H9 (cell line): ENCODE results near the gene GCSH. TPM values are rescaled to one million over a fixed set of nuclear protein-coding genes. Genes with fewer than 3 reads are reported as not detected.

Experiments used
- DNase-seq: peaks from one replicate; pipeline ENCODE4 v3.0.0-alpha.2; 2017
- H2AFZ ChIP-seq: one replicate; pipeline ENCODE4 v1.6.1; 2013; ENCODE audit warnings: mild to moderate bottlenecking, low read length, control low read depth, moderate library complexity
- H2AK5ac ChIP-seq: 2 replicates; pipeline ENCODE4 v1.6.1; 2013; ENCODE audit warnings: low read length, control low read depth, mixed read lengths; ENCODE audit not compliant: insufficient read length
- H2BK120ac ChIP-seq: one replicate; pipeline ENCODE4 v1.6.1; 2013; ENCODE audit warnings: low read depth, mild to moderate bottlenecking, low read length, control low read depth, inconsistent platforms; ENCODE audit not compliant: poor library complexity, severe bottlenecking
- H2BK12ac ChIP-seq: 2 replicates; pipeline ENCODE4 v1.6.1; 2013; ENCODE audit warnings: low read length, control low read depth, mixed read lengths, low read depth; ENCODE audit not compliant: insufficient read length
- H2BK15ac ChIP-seq: 2 replicates; pipeline ENCODE4 v1.6.1; 2013; ENCODE audit warnings: low read depth, low read length, control low read depth
- H2BK20ac ChIP-seq: one replicate; pipeline ENCODE4 v1.6.1; 2013; ENCODE audit warnings: low read depth, mild to moderate bottlenecking, low read length, control low read depth, inconsistent platforms; ENCODE audit not compliant: poor library complexity, severe bottlenecking
- H2BK5ac ChIP-seq: 2 replicates; pipeline ENCODE4 v1.6.1; 2013; ENCODE audit warnings: low read length, control low read depth, mixed read lengths; ENCODE audit not compliant: insufficient read length
- H3K14ac ChIP-seq: 2 replicates; pipeline ENCODE4 v1.6.1; 2013; ENCODE audit warnings: low read length, control low read depth; ENCODE audit not compliant: insufficient read depth
- H3K18ac ChIP-seq: 2 replicates; pipeline ENCODE4 v1.6.1; 2013; ENCODE audit warnings: low read depth, mild to moderate bottlenecking, mixed read lengths, low read length, control low read depth; ENCODE audit not compliant: insufficient read length
- H3K23ac ChIP-seq: 2 replicates; pipeline ENCODE4 v1.6.1; 2013; ENCODE audit warnings: low read length, control low read depth, mixed read lengths, low read depth; ENCODE audit not compliant: insufficient read length
- H3K23me2 ChIP-seq: 2 replicates; pipeline ENCODE4 v1.6.1; 2013; ENCODE audit warnings: low read depth, mild to moderate bottlenecking, mixed read lengths, low read length, control low read depth; ENCODE audit not compliant: insufficient read length, poor library complexity, severe bottlenecking
- H3K27ac ChIP-seq: 2 replicates; pipeline ENCODE4 v1.5.1; 2013; ENCODE audit warnings: low read length, control low read depth, mixed read lengths, low read depth; ENCODE audit not compliant: insufficient read length
- H3K27me3 ChIP-seq: 2 replicates; pipeline ENCODE4 v1.6.1; 2013; ENCODE audit warnings: low read length, control low read depth, inconsistent platforms; ENCODE audit not compliant: insufficient read depth
- H3K4ac ChIP-seq: 2 replicates; pipeline ENCODE4 v1.6.1; 2013; ENCODE audit warnings: low read depth, mild to moderate bottlenecking, control low read depth, inconsistent platforms, low read length, moderate library complexity
- H3K4me1 ChIP-seq: 2 replicates; pipeline ENCODE4 v1.6.1; 2013; ENCODE audit warnings: low read length, control low read depth, inconsistent platforms; ENCODE audit not compliant: insufficient read depth
- H3K4me2 ChIP-seq: 2 replicates; pipeline ENCODE4 v1.6.1; 2013; ENCODE audit warnings: low read length, control low read depth, mixed read lengths; ENCODE audit not compliant: insufficient read length, insufficient read depth
- H3K56ac ChIP-seq: 2 replicates; pipeline ENCODE4 v1.6.1; 2013; ENCODE audit warnings: low read depth, mild to moderate bottlenecking, mixed read lengths, low read length, control low read depth; ENCODE audit not compliant: insufficient read length
- H3K79me1 ChIP-seq: 2 replicates; pipeline ENCODE4 v1.6.1; 2013; ENCODE audit warnings: low read depth, mild to moderate bottlenecking, moderate library complexity, low read length, control low read depth, inconsistent platforms; ENCODE audit not compliant: insufficient read depth, poor library complexity, severe bottlenecking
- H3K79me2 ChIP-seq: 2 replicates; pipeline ENCODE4 v1.6.1; 2013; ENCODE audit warnings: low read length, control low read depth, inconsistent platforms; ENCODE audit not compliant: insufficient read depth
- H3K9ac ChIP-seq: 2 replicates; pipeline ENCODE4 v1.6.1; 2013; ENCODE audit warnings: low read length, control low read depth, mixed read lengths; ENCODE audit not compliant: insufficient read length; ENCODE audit errors: extremely low read depth
- H3K9me3 ChIP-seq: one replicate; pipeline ENCODE4 v1.6.1; 2013; ENCODE audit warnings: low read depth, low read length, inconsistent platforms; ENCODE audit not compliant: control insufficient read depth
- H3T11ph ChIP-seq: one replicate; pipeline ENCODE4 v1.6.1; 2013; ENCODE audit warnings: mild to moderate bottlenecking, low read length, control low read depth, inconsistent platforms
- H4K20me1 ChIP-seq: one replicate; pipeline ENCODE4 v1.6.1; 2013; ENCODE audit not compliant: control insufficient read depth, insufficient read length, insufficient read depth
- H4K5ac ChIP-seq: 2 replicates; pipeline ENCODE4 v1.6.1; 2013; ENCODE audit warnings: low read depth, mild to moderate bottlenecking, mixed read lengths, low read length, control low read depth; ENCODE audit not compliant: insufficient read length
- H4K8ac ChIP-seq: replicated peaks from 2 replicates; pipeline ENCODE4 v1.6.1; 2013; ENCODE audit warnings: low read length, control low read depth, mixed read lengths, low read depth; ENCODE audit not compliant: insufficient read length
- H4K91ac ChIP-seq: 2 replicates; pipeline ENCODE4 v1.6.1; 2013; ENCODE audit warnings: low read depth, mild to moderate bottlenecking, moderate library complexity, mixed read lengths, low read length, control low read depth; ENCODE audit not compliant: insufficient read length
- H3K27ac Mint-ChIP-seq, 3 experiments: 2 replicates in 2 of 3; 3 replicates in 1 of 3; pipeline ENCODE4 v1.8.0; 2020 to 2021; ENCODE audit warnings: mixed read lengths in 3 of 3, mild to moderate bottlenecking in 1 of 3, moderate library complexity in 1 of 3
- H3K27me3 Mint-ChIP-seq: 2 replicates; pipeline ENCODE4 v1.8.0; 2021; ENCODE audit warnings: low read depth, mild to moderate bottlenecking, moderate library complexity, mixed read lengths
- H3K36me3 Mint-ChIP-seq, 3 experiments: 2 replicates in 2 of 3; 3 replicates in 1 of 3; pipeline ENCODE4 v1.8.0; 2020 to 2021; ENCODE audit warnings: low read depth in 3 of 3, mixed read lengths in 3 of 3; ENCODE audit not compliant: insufficient read depth in 1 of 3
- H3K4me1 Mint-ChIP-seq, 2 experiments: 2 replicates each; pipeline ENCODE4 v1.8.0; 2020; ENCODE audit warnings: mixed read lengths in 2 of 2
- H3K4me3 Mint-ChIP-seq, 2 experiments: 2 replicates in 1 of 2; 3 replicates in 1 of 2; pipeline ENCODE4 v1.8.0; 2020 to 2021; ENCODE audit warnings: mild to moderate bottlenecking in 2 of 2, mixed read lengths in 2 of 2, moderate library complexity in 1 of 2
- H3K9me3 Mint-ChIP-seq, 2 experiments: 2 replicates in 1 of 2; 3 replicates in 1 of 2; pipeline ENCODE4 v1.8.0; 2020; ENCODE audit warnings: mild to moderate bottlenecking in 2 of 2, mixed read lengths in 2 of 2, moderate library complexity in 1 of 2
- WGBS: extraction: QIAGEN DNeasy Blood & Tissue Kit; methylation state at CpG from one replicate; pipeline ENCODE4 v1.1.7; 2013; ENCODE audit warnings: missing lambda C conversion rate, low lambda C conversion rate, mixed read lengths; ENCODE audit not compliant: insufficient read length; ENCODE audit errors: extremely low coverage; 5-methylcytosine and 5-hydroxymethylcytosine counted together
- total RNA-seq: library from RNA; stranded (reverse); gene quantifications from 2 replicates; pipeline ENCODE4 v1.2.1, GENCODE V29; 2021
- TF ChIP-seq, protein P1 (sequence below): fragments of 200-600 bp; sonication (generic); conservative IDR thresholded peaks from 3 replicates; pipeline ENCODE4 v1.8.0; 2021; ENCODE audit warnings: antibody characterized with exemption, mild to moderate bottlenecking

The GCSH gene
- total RNA-seq, 1 experiment from 2014 or later = 87.4 TPM

DNA sequence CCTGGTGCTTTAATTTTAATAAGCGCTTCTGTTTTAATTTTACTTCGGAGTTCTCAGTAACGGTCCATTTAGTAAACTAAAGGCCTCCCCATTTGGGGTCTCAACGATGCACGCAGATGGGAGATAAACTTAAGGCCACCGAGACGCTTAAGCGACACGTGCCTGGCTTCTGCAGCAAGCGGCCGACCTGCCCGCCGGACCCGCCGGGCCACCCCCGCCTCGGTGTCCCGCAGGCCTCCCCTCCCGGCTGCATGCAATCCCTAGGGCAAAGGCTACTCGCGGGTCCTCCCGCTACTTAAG lies 592 bp downstream of the GCSH start:
- DNase-seq = no peak
- no peak overlapping the region for H3K23ac ChIP-seq
- WGBS = no CpG with 5 or more reads among the region's 22 CpGs
- TF ChIP-seq, protein P1, sequence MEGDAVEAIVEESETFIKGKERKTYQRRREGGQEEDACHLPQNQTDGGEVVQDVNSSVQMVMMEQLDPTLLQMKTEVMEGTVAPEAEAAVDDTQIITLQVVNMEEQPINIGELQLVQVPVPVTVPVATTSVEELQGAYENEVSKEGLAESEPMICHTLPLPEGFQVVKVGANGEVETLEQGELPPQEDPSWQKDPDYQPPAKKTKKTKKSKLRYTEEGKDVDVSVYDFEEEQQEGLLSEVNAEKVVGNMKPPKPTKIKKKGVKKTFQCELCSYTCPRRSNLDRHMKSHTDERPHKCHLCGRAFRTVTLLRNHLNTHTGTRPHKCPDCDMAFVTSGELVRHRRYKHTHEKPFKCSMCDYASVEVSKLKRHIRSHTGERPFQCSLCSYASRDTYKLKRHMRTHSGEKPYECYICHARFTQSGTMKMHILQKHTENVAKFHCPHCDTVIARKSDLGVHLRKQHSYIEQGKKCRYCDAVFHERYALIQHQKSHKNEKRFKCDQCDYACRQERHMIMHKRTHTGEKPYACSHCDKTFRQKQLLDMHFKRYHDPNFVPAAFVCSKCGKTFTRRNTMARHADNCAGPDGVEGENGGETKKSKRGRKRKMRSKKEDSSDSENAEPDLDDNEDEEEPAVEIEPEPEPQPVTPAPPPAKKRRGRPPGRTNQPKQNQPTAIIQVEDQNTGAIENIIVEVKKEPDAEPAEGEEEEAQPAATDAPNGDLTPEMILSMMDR = no peak
- H3K4me2 ChIP-seq = peak overlapping the region; percentile 65
- no peaks in the 10 kb centered on the region for H4K20me1 ChIP-seq
- no peaks in the 10 kb centered on the region for H3K79me1 ChIP-seq
- H3K14ac ChIP-seq = peak overlapping the region; percentile 49
- H2AK5ac ChIP-seq = no peak overlapping the region
- H3K9ac ChIP-seq = peak overlapping the region; percentile 69
- no peak overlapping the region for H2BK20ac ChIP-seq
- H4K91ac ChIP-seq = no peak overlapping the region
- H3K27ac Mint-ChIP-seq = no peak overlapping the region
- H3K27me3 ChIP-seq = no peaks in the 10 kb centered on the region
- no peak overlapping the region for H3K27ac ChIP-seq
- no peaks in the 10 kb centered on the region for H3K9me3 Mint-ChIP-seq
- H3K36me3 Mint-ChIP-seq = peaks cover 2 to 19% (median 10%) of the 10 kb centered on the region in 3 experiments; a peak in 6 of 7 replicates
- no peak overlapping the region for H2BK12ac ChIP-seq
- H3K4me3 Mint-ChIP-seq = peak overlapping the region; percentile 79 to 89
- no peak overlapping the region for H2BK5ac ChIP-seq
- no peaks in the 10 kb centered on the region for H3K9me3 ChIP-seq
- H3K27me3 Mint-ChIP-seq = no peaks in the 10 kb centered on the region; the same call in 1 of the 2 replicates
- no peak overlapping the region for H4K8ac ChIP-seq
- H2BK15ac ChIP-seq = no peak overlapping the region
- no peak overlapping the region for H3T11ph ChIP-seq
- H2AFZ ChIP-seq = no peak overlapping the region
- H3K4me1 ChIP-seq = no peaks in the 10 kb centered on the region
- H2BK120ac ChIP-seq = no peak overlapping the region
- no peak overlapping the region for H3K4ac ChIP-seq
- H3K23me2 ChIP-seq = no peaks in the 10 kb centered on the region
- H3K18ac ChIP-seq = peak overlapping the region; percentile 51
- no peak overlapping the region for H3K56ac ChIP-seq
- peaks cover 4 to 14% of the 10 kb centered on the region in 2 experiments for H3K4me1 Mint-ChIP-seq
- H3K79me2 ChIP-seq = peaks cover 7% of the 10 kb centered on the region; the same call in 1 of the 2 replicates
- no peak overlapping the region for H4K5ac ChIP-seq
